Neuronal stem cell (in vitro differentiated cells): ENCODE data around the gene GMCL1.

Experiments used
- DNase-seq: peaks from one replicate; pipeline ENCODE4 v3.0.0-alpha.2; 2013; ENCODE audit warnings: low spot score
- H2AFZ ChIP-seq: one replicate; pipeline ENCODE4 v1.6.1; 2013; ENCODE audit warnings: mild to moderate bottlenecking, low read length, inconsistent platforms
- H2AK5ac ChIP-seq: 2 replicates; pipeline ENCODE4 v1.6.1; 2013; ENCODE audit warnings: low read depth, mild to moderate bottlenecking, inconsistent platforms, low read length, moderate library complexity, mixed read lengths
- H2BK120ac ChIP-seq: 2 replicates; pipeline ENCODE4 v1.6.1; 2013; ENCODE audit warnings: low read depth, mild to moderate bottlenecking, inconsistent platforms, low read length, moderate library complexity, mixed read lengths
- H2BK12ac ChIP-seq: one replicate; pipeline ENCODE4 v1.6.1; 2013; ENCODE audit warnings: low read length, inconsistent platforms
- H2BK15ac ChIP-seq: 2 replicates; pipeline ENCODE4 v1.6.1; 2013; ENCODE audit warnings: mild to moderate bottlenecking, low read length, inconsistent platforms, mixed read lengths
- H2BK5ac ChIP-seq: one replicate; pipeline ENCODE4 v1.6.1; 2013; ENCODE audit warnings: inconsistent platforms, mild to moderate bottlenecking, low read length, moderate library complexity
- H3K14ac ChIP-seq: one replicate; pipeline ENCODE4 v1.6.1; 2013; ENCODE audit warnings: low read length, inconsistent platforms
- H3K18ac ChIP-seq: 2 replicates; pipeline ENCODE4 v1.6.1; 2013; ENCODE audit warnings: low read length, inconsistent platforms
- H3K23ac ChIP-seq: 2 replicates; pipeline ENCODE4 v1.6.1; 2013; ENCODE audit warnings: low read depth, mild to moderate bottlenecking, mixed read lengths, low read length, inconsistent platforms; ENCODE audit not compliant: poor library complexity
- H3K27ac ChIP-seq: replicated peaks from 3 replicates; pipeline ENCODE4 v1.5.1; 2013; ENCODE audit warnings: low read length, inconsistent platforms
- H3K27me3 ChIP-seq, 3 experiments: 2 replicates each; pipeline ENCODE4 v1.6.1; 2013; ENCODE audit warnings: low read length in 3 of 3, mild to moderate bottlenecking in 2 of 3, inconsistent platforms in 1 of 3, low read depth in 1 of 3, mixed read lengths in 1 of 3, moderate library complexity in 1 of 3; ENCODE audit not compliant: control insufficient read depth in 3 of 3, insufficient read depth in 3 of 3
- H3K36me3 ChIP-seq, 2 donors: replicated peaks in 1 of 2; 2 replicates each; pipeline ENCODE4 v1.6.1; 2013; ENCODE audit warnings: low read length in 2 of 2; ENCODE audit not compliant: control insufficient read depth in 2 of 2, insufficient read depth in 2 of 2
- H3K4ac ChIP-seq: 2 replicates; pipeline ENCODE4 v1.6.1; 2013; ENCODE audit warnings: inconsistent platforms, mild to moderate bottlenecking, low read length, moderate library complexity
- H3K4me1 ChIP-seq, 2 donors: 1 replicate in 1 of 2; 2 replicates in 1 of 2; pipeline ENCODE4 v1.6.1; 2013; ENCODE audit warnings: low read length in 2 of 2, low read depth in 1 of 2; ENCODE audit not compliant: control insufficient read depth in 2 of 2, insufficient read depth in 1 of 2
- H3K4me2 ChIP-seq: one replicate; pipeline ENCODE4 v1.6.1; 2013; ENCODE audit warnings: mild to moderate bottlenecking, low read length, inconsistent platforms; ENCODE audit not compliant: insufficient read depth, poor library complexity, severe bottlenecking
- H3K4me3 ChIP-seq, 2 donors: 2 replicates each; pipeline ENCODE4 v1.5.1; 2013; ENCODE audit warnings: low read length in 2 of 2, mild to moderate bottlenecking in 2 of 2, inconsistent platforms in 1 of 2, moderate library complexity in 1 of 2
- H3K79me1 ChIP-seq: one replicate; pipeline ENCODE4 v1.6.1; 2013; ENCODE audit warnings: low read depth, mild to moderate bottlenecking, inconsistent platforms, low read length, moderate library complexity
- H3K9ac ChIP-seq: one replicate; pipeline ENCODE4 v1.6.1; 2013; ENCODE audit warnings: mild to moderate bottlenecking, low read depth, low read length, inconsistent platforms; ENCODE audit not compliant: poor library complexity
- H3K9me3 ChIP-seq, 2 donors: replicated peaks in 1 of 2; 2 replicates each; pipeline versions ENCODE3 to v1.6.1; 2013; ENCODE audit warnings: low read length in 2 of 2, mild to moderate bottlenecking in 2 of 2, inconsistent platforms in 1 of 2, low read depth in 1 of 2, mixed read lengths in 1 of 2, moderate library complexity in 1 of 2; ENCODE audit not compliant: control insufficient read depth in 2 of 2, insufficient read depth in 1 of 2
- H4K8ac ChIP-seq: one replicate; pipeline ENCODE4 v1.6.1; 2013; ENCODE audit warnings: low read depth, mild to moderate bottlenecking, inconsistent platforms, low read length, moderate library complexity
- H4K91ac ChIP-seq: one replicate; pipeline ENCODE4 v1.6.1; 2013; ENCODE audit warnings: low read length, low read depth, mild to moderate bottlenecking, inconsistent platforms; ENCODE audit not compliant: poor library complexity
- WGBS, 2 donors: extraction: QIAGEN DNeasy Blood & Tissue Kit; methylation state at CpG; one replicate each; pipeline ENCODE4 v1.1.7; 2013; ENCODE audit warnings: missing lambda C conversion rate in 2 of 2, mixed read lengths in 1 of 2; ENCODE audit not compliant: insufficient read length in 2 of 2, insufficient replicate concordance in 1 of 2; ENCODE audit errors: extremely low coverage in 2 of 2; 5-methylcytosine and 5-hydroxymethylcytosine counted together

Gene GMCL1

DNA sequence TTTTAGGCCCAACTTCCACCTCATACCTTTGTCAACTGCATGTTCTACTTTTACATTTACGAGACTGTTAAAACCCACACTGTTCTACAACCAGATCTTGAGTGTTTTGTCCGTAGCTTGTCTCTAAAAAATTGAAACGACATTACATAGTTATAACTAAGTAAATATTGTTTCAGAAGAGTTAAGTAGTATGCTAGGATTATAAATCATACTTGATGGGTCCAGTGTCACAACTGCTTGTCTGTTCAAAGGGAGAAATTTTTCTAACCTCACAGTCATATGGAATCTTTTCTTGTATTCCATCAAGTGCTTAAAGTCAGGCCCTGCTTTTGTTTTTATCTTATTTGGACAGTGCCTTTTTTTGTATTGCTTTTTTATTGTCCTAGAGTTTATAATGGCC is 4.3 kb downstream of the GMCL1 start:
- WGBS, 2 donors, result no CpG with 5 or more reads among the region's 3 CpGs
- H3K4me1 ChIP-seq, result peaks cover 2 to 5% of the 10 kb centered on the region in 2 donors
- no peak overlapping the region for H3K4me3 ChIP-seq

GRCh38 chr2:69835666-69836065 is 6.2 kb downstream of the GMCL1 start:
- DNase-seq, result no peak
- H3K4me2 ChIP-seq, result no peak overlapping the region
- no peak overlapping the region for H2BK5ac ChIP-seq
- no peaks in the 10 kb centered on the region for H3K27me3 ChIP-seq
- H3K4me1 ChIP-seq, result peaks cover 2 to 5% of the 10 kb centered on the region in 2 donors
- H3K79me1 ChIP-seq, result peaks cover 2% of the 10 kb centered on the region
- H3K23ac ChIP-seq, result no peak overlapping the region
- no peak overlapping the region for H3K14ac ChIP-seq
- no peak overlapping the region for H4K91ac ChIP-seq
- no peaks in the 10 kb centered on the region for H3K9me3 ChIP-seq
- no peak overlapping the region for H2AFZ ChIP-seq
- H2BK12ac ChIP-seq, result no peak overlapping the region
- no peak overlapping the region for H3K9ac ChIP-seq
- H2BK15ac ChIP-seq, result no peak overlapping the region
- WGBS, 2 donors, result no CpG with 5 or more reads among the region's 2 CpGs
- no peak overlapping the region for H2AK5ac ChIP-seq
- no peak overlapping the region for H3K18ac ChIP-seq
- H2BK120ac ChIP-seq, result no peak overlapping the region
- H3K36me3 ChIP-seq, result peaks cover 3 to 62% of the 10 kb centered on the region in 2 donors
- no peak overlapping the region for H3K4me3 ChIP-seq
- H4K8ac ChIP-seq, result no peak overlapping the region
- no peak overlapping the region for H3K27ac ChIP-seq
- H3K4ac ChIP-seq, result no peak overlapping the region

More for the DNA sequence above, 4.3 kb downstream of the GMCL1 start:
- no peak overlapping the region for H3K27ac ChIP-seq
- H3K18ac ChIP-seq, result no peak overlapping the region
- H2BK5ac ChIP-seq, result no peak overlapping the region
- no peak overlapping the region for H2AK5ac ChIP-seq
- H3K14ac ChIP-seq, result no peak overlapping the region
- no peak overlapping the region for H4K8ac ChIP-seq
- H3K27me3 ChIP-seq, result no peaks in the 10 kb centered on the region
- no peak overlapping the region for H4K91ac ChIP-seq
- no peak overlapping the region for H3K4me2 ChIP-seq
- peaks cover 2 to 45% of the 10 kb centered on the region in 2 donors for H3K36me3 ChIP-seq
- H2BK120ac ChIP-seq, result no peak overlapping the region
- H3K9ac ChIP-seq, result no peak overlapping the region
- no peak overlapping the region for H2BK15ac ChIP-seq
- H3K23ac ChIP-seq, result no peak overlapping the region
- H3K9me3 ChIP-seq, result no peaks in the 10 kb centered on the region
- H3K79me1 ChIP-seq, result peaks cover 8% of the 10 kb centered on the region
- DNase-seq, result no peak
- H2AFZ ChIP-seq, result no peak overlapping the region
- H3K4ac ChIP-seq, result no peak overlapping the region
- no peak overlapping the region for H2BK12ac ChIP-seq

DNA sequence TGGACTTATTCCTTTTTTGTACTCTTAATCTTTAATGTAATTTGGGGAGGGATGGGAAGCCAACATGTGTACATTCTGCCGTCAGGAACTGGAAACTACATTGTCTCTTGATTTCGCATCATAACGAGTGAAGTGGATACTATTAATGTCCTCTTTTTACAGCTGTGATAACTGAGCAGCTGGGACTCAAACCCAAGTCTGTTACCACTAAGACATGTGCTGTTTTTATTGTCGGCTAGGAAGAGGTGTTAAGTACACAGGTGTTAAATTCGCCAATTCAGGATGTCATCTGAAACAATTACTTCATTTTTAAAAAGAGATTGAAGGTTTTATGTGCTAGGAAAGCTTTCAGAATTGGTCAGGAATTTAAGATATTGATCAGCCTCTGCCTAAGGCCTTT is 6.9 kb downstream of the GMCL1 start:
- no peak overlapping the region for H3K9ac ChIP-seq
- no peak overlapping the region for H2BK15ac ChIP-seq
- no peak overlapping the region for H3K27ac ChIP-seq
- no peak overlapping the region for H2AK5ac ChIP-seq
- H3K23ac ChIP-seq, result no peak overlapping the region
- no peak overlapping the region for H2AFZ ChIP-seq
- H3K36me3 ChIP-seq, result peaks cover 3 to 69% of the 10 kb centered on the region in 2 donors
- no peaks in the 10 kb centered on the region for H3K9me3 ChIP-seq
- H3K4me2 ChIP-seq, result no peak overlapping the region
- no peak overlapping the region for H2BK5ac ChIP-seq
- H2BK12ac ChIP-seq, result no peak overlapping the region
- no peak overlapping the region for H4K91ac ChIP-seq
- H4K8ac ChIP-seq, result no peak overlapping the region
- H3K14ac ChIP-seq, result no peak overlapping the region
- H3K4me1 ChIP-seq, result peaks cover 0 to 3% of the 10 kb centered on the region in 2 donors
- no peaks in the 10 kb centered on the region for H3K27me3 ChIP-seq
- H3K4me3 ChIP-seq, result no peak overlapping the region
- WGBS, 2 donors, result no CpG with 5 or more reads among the region's 5 CpGs
- no peak overlapping the region for H2BK120ac ChIP-seq
- no peak overlapping the region for H3K4ac ChIP-seq
- DNase-seq, result no peak
- no peak overlapping the region for H3K18ac ChIP-seq
- H3K79me1 ChIP-seq, result peaks cover 2% of the 10 kb centered on the region

DNA sequence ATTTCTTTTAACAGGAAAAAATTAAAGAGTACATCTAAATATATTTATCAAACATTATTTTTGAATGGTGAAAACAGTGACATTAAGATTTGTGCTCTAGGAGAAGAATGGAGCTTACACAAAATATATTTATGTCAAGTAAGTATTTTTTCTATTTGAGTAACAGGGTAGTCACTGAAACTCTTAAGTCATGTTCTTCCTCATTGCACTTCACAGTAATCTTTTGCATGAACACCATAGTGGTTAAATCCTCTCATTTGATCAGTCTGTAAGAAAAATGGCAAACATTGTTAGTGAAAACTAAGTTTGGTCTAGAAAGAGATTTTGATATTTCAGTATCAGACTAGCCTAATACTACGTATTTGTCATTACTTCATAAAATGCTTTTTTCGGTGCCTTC is 8.1 kb downstream of the GMCL1 start:
- Histone ChIP-seq H3K9me3 (no peaks in the 10 kb centered on the region), H3K23ac (no peak overlapping the region), H4K8ac (no peak overlapping the region), H3K4me1 (peaks cover 0 to 1% of the 10 kb centered on the region in 2 donors), H2BK120ac (no peak overlapping the region), H3K36me3 (peaks cover 3 to 66% of the 10 kb centered on the region in 2 donors), H2BK5ac (no peak overlapping the region), H3K14ac (no peak overlapping the region), H2AFZ (no peak overlapping the region), H2BK15ac (no peak overlapping the region), H3K27me3 (no peaks in the 10 kb centered on the region), H3K4ac (no peak overlapping the region), H3K4me2 (no peak overlapping the region), H2AK5ac (no peak overlapping the region), H3K18ac (no peak overlapping the region), H2BK12ac (no peak overlapping the region), H3K4me3 (no peak overlapping the region), H4K91ac (no peak overlapping the region), H3K27ac (no peak overlapping the region), H3K79me1 (peaks cover 2% of the 10 kb centered on the region), H3K9ac (no peak overlapping the region)
- WGBS, 2 donors, result no CpG with 5 or more reads among the region's 2 CpGs
- no peak for DNase-seq
